Glutamatergic neuron (in vitro differentiated cells): ENCODE data around the gene CLDN20. TPM values are rescaled to one million over a fixed set of nuclear protein-coding genes. Genes with fewer than 3 reads are reported as not detected.
A peak's percentile ranks its signal among the peaks of the same experiment; 100 is the strongest.

Source experiments
- DNase-seq: peaks from one replicate; pipeline ENCODE4 v3.0.0; 2022
- H3K27ac Mint-ChIP-seq: one replicate; pipeline ENCODE4 v1.8.0; 2020; ENCODE audit warnings: mild to moderate bottlenecking, mixed read lengths, inconsistent platforms; ENCODE audit not compliant: unreplicated experiment
- H3K27me3 Mint-ChIP-seq: one replicate; pipeline ENCODE4 v1.8.0; 2020; ENCODE audit warnings: mild to moderate bottlenecking, moderate library complexity, mixed read lengths, inconsistent platforms; ENCODE audit not compliant: unreplicated experiment
- H3K36me3 Mint-ChIP-seq: one replicate; pipeline ENCODE4 v1.8.0; 2020; ENCODE audit warnings: mild to moderate bottlenecking, mixed read lengths, inconsistent platforms; ENCODE audit not compliant: unreplicated experiment
- H3K4me1 Mint-ChIP-seq: one replicate; pipeline ENCODE4 v1.8.0; 2020; ENCODE audit warnings: mild to moderate bottlenecking, low read depth, mixed read lengths, inconsistent platforms; ENCODE audit not compliant: unreplicated experiment
- H3K4me3 Mint-ChIP-seq: one replicate; pipeline ENCODE4 v1.8.0; 2020; ENCODE audit warnings: mild to moderate bottlenecking, mixed read lengths, inconsistent platforms; ENCODE audit not compliant: unreplicated experiment
- H3K9me3 Mint-ChIP-seq: one replicate; pipeline ENCODE4 v1.8.0; 2020; ENCODE audit warnings: mild to moderate bottlenecking, moderate library complexity, mixed read lengths, inconsistent platforms; ENCODE audit not compliant: unreplicated experiment
- total RNA-seq: library from RNA; stranded (reverse); fragmentation: NEBNext Ultra II Directional; extraction: Animal tissue kit (Norgen Biotek cat#: 25700); gene quantifications from one replicate; pipeline ENCODE4 v1.2.1, GENCODE V29; 2021; ENCODE audit not compliant: unreplicated experiment
- TF ChIP-seq, protein P1 (sequence below): fragments of 200-600 bp; sonication (generic); IDR thresholded peaks from one replicate; pipeline ENCODE4 v1.5.0; 2021; ENCODE audit not compliant: partially characterized antibody, unreplicated experiment

The CLDN20 gene
- total RNA-seq, 1 donor from 2014 or later, result not detected

DNA sequence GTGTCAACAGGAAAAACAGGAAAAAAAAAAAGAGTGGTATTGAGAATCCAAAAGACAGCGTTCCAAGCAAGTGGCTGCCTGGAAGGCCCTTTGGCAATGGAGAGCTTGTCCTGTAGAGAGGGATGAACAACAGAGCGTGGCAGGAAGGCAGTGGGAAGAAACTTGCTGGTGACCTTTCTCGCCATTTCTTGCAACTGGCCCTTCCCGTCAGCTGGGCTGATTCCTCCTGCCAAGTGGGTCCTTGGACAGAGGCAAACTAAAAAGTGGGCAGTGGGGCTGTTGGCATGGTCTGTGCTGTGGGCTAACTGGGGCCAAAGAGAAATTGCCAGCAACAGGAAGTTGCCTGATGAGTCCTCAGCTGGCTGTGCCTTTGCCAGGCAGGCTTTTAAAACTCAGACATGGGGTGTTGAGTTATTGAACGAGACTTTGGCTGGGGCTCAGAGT lies 43.9 kb upstream of the CLDN20 start:
- Mint-ChIP-seq H3K27me3 (no peaks in the 10 kb centered on the region), H3K4me3 (no peak overlapping the region), H3K36me3 (no peaks in the 10 kb centered on the region), H3K4me1 (peaks cover 28% of the 10 kb centered on the region), H3K9me3 (peaks cover 6% of the 10 kb centered on the region), H3K27ac (no peak overlapping the region)
- TF ChIP-seq, protein P1, sequence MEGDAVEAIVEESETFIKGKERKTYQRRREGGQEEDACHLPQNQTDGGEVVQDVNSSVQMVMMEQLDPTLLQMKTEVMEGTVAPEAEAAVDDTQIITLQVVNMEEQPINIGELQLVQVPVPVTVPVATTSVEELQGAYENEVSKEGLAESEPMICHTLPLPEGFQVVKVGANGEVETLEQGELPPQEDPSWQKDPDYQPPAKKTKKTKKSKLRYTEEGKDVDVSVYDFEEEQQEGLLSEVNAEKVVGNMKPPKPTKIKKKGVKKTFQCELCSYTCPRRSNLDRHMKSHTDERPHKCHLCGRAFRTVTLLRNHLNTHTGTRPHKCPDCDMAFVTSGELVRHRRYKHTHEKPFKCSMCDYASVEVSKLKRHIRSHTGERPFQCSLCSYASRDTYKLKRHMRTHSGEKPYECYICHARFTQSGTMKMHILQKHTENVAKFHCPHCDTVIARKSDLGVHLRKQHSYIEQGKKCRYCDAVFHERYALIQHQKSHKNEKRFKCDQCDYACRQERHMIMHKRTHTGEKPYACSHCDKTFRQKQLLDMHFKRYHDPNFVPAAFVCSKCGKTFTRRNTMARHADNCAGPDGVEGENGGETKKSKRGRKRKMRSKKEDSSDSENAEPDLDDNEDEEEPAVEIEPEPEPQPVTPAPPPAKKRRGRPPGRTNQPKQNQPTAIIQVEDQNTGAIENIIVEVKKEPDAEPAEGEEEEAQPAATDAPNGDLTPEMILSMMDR, result no peak
- DNase-seq, result no peak

GRCh38 chr6:155221086-155221485 lies 42.7 kb upstream of the CLDN20 start:
- Mint-ChIP-seq H3K9me3 (peaks cover 6% of the 10 kb centered on the region), H3K27ac (no peak overlapping the region), H3K27me3 (no peaks in the 10 kb centered on the region)

GRCh38 chr6:155222506-155222905 lies 41.3 kb upstream of the CLDN20 start:
- no peak for DNase-seq
- Mint-ChIP-seq H3K4me3 (no peak overlapping the region), H3K27ac (no peak overlapping the region), H3K4me1 (peaks cover 22% of the 10 kb centered on the region), H3K27me3 (peaks cover 2% of the 10 kb centered on the region), H3K36me3 (peaks cover 5% of the 10 kb centered on the region), H3K9me3 (peaks cover 8% of the 10 kb centered on the region)
- TF ChIP-seq, protein P1, result no peak

More at GRCh38 chr6:155221086-155221485, 42.7 kb upstream of the CLDN20 start:
- no peak for DNase-seq
- H3K4me3 Mint-ChIP-seq, result peak overlapping the region; percentile 19
- H3K36me3 Mint-ChIP-seq, result no peaks in the 10 kb centered on the region
- peaks cover 25% of the 10 kb centered on the region for H3K4me1 Mint-ChIP-seq
- TF ChIP-seq, protein P1, result no peak

GRCh38 chr6:155223646-155224451 lies 40.0 kb upstream of the CLDN20 start:
- Mint-ChIP-seq H3K27ac (no peak overlapping the region), H3K4me1 (peaks cover 26% of the 10 kb centered on the region), H3K4me3 (no peak overlapping the region), H3K9me3 (peaks cover 8% of the 10 kb centered on the region), H3K36me3 (peaks cover 6% of the 10 kb centered on the region), H3K27me3 (peaks cover 2% of the 10 kb centered on the region)
- TF ChIP-seq, protein P1, result no peak
- DNase-seq, result no peak

GRCh38 chr6:155224618-155225017 lies 39.2 kb upstream of the CLDN20 start:
- Mint-ChIP-seq H3K4me3 (no peak overlapping the region), H3K27ac (no peak overlapping the region), H3K9me3 (peaks cover 9% of the 10 kb centered on the region), H3K27me3 (peaks cover 2% of the 10 kb centered on the region), H3K4me1 (peaks cover 26% of the 10 kb centered on the region), H3K36me3 (peaks cover 13% of the 10 kb centered on the region)
- no peak for DNase-seq
- TF ChIP-seq, protein P1, result no peak
